Uterus (tissue), 2 donors: ENCODE data around the gene EPHA2.

Experiments used
- CTCF ChIP-seq, 4 experiments: fragments of 200-600 bp in 2 of 4; fragments of 450-650 bp in 2 of 4; sonication (generic) in 2 of 4; IDR thresholded peaks; one replicate each; pipeline ENCODE4 v1.5.1; 2016 to 2019; ENCODE audit warnings: antibody characterized with exemption in 4 of 4, mild to moderate bottlenecking in 2 of 4, moderate library complexity in 1 of 4
- POLR2A ChIP-seq, 2 donors: fragments of 450-650 bp; IDR thresholded peaks; one replicate each; pipeline ENCODE4 v1.6.1; 2016; ENCODE audit warnings: antibody characterized with exemption in 2 of 2, mild to moderate bottlenecking in 1 of 2, moderate library complexity in 1 of 2

DNA sequence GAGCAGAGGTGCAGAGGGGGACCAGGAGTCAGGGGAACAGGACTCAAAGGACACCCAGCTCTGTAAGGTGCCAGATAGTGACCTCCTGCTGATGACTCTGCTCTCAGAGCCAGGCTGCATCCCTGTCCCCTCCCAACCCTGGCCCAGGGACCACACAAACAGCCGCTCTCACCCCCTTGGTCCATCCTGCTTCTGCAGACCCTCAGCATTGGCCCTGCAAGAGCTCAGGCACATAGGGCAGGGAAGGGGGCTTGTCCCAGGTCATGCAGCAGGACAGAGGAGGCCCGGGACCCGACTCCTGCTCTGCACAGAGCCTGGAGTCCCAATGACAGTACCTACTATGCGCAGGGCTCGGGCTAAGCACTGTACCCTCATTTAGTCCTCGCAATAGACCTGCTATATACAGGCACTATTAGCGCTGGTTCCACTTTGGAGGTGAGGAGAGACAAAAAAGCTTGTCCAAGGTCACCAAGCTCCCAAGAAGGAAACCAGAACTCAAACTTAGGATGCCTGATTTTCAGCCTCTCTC lies 15.7 kb downstream of the EPHA2 start:
- TF ChIP-seq POLR2A (IDR thresholded peaks at IDR 0.05) (no peak), CTCF (IDR thresholded peaks at IDR 0.05) (no peak)
